DMS 273 (cell line): Measurements from ENCODE around the gene RAB3B.
A peak's percentile ranks its signal among the peaks of the same experiment; 100 is the strongest.

Experiments used
- DNase-seq: peaks from one replicate; lab custom pipeline; 2025; ENCODE audit not compliant: unreplicated experiment; lab: John Stamatoyannopoulos, UW

RAB3B gene

DNA sequence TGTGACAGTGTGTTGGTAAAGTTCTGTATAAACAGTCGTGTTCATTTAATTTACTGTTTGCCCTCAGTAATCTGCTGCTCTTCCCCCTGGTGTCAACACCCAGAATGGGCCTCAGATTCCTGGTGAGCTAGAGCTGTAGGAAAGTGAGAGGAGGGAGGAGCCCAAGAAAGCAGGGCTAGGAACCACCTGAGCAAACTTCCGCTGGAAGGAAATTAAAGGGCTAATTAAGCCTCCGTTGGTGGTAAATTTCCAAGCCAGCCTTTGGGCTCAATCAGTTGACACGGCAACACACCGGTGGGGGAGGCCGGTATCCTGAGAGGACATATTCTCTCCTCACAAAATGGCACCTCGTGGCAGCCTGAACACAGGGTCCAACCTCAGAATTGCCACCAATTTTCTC, 32.9 kb downstream of the RAB3B start:
- DNase-seq = peak; percentile 20

DNA sequence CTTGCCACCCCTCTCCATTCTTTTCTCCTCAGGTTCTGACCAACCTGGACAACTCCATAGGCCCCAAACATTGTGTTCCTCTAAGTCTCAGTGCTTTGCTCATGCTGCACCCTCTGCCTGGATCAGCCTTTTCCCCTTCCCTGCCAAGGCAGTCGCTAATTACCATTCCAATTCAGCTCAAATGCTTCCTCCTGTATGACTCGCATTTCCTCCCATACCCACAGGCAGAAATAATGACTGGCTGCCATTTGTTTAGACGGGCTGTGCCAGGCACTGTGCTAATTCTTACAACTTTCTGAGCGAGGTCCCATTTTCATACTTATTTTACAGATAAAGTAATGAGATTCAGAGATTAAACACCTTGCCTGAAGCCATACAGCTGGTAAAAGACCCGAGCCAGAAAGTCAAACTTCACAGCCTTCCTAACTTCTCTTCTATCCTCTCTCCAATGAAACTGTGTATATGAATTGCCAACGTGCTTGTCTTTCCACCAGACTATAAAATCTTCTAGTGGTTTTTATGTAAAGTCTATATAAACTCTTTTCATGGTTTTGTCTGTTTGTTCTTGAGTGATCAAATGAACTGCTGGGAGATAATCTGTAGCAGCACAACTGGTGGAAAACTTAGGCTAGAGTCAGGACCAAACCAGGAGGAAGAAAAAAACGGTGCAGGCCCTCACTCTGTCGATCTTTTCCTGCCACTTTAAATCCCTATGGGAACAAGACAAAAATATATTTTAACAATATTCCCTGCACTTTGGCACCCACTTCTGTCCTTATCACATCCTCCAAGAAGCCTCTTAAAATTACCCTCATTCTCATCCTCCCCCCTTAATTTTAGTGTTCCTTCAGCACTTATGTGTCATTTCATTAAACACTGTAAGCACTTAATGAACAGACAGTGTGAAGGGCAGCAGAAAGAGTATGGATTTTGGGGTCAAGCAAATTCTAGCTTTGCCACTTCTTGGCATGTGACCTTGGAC, 33.7 kb downstream of the RAB3B start:
- peak; percentile 19 for DNase-seq

DNA sequence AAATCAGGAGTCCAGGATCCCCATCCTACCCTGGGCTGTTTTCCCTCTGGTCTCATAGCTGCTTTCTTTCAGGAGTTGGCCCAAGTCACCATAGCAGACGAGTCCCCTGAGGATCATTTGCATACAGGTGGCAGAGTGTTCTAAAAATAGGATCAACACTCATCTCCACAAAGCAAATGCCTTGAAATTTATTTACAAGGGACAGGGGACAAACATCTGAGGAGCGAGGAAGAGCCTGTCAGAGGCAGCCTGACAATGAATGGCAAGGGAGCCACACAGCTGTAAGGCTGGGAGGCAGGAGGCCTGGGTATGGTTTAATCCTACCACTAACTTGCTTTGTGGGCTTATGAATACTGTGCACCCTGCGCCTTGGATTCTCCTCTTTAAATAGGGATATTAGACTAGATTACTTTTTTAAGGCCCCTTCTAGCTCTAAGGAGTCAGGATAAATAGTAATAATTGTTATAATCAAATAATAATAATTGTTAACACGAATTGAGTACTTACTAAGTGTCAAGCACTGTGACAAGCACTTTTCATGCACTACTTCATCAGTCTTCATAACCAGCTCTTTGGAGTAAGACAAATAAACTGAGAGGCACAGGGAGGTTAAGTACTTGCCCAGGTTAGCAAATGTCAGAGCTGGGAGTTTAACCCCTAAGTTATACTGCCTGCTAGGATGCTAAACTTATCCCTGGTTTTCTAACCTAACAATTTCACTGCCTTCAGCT, 34.5 kb downstream of the RAB3B start:
- DNase-seq = peak; percentile 19

DNA sequence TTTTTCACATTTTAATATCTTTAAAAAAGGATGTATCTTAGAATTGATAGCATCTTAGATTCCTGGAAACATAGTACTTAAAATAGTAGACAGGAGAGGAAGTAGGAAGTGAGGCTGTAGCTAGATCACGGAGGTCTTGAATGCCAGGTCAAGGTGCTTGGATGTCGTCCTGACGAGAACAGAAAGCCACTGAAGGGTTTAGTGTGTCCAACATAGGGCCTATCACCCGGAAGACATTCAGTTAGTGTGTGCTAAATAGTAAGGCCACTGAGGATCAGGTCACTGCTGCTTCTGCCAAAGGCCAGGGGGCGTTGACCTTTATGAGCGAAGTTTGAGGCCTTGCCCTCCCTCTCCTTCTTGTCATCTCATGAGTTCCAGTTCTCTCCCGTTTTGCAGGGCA, 35.7 kb downstream of the RAB3B start:
- no peak for DNase-seq

DNA sequence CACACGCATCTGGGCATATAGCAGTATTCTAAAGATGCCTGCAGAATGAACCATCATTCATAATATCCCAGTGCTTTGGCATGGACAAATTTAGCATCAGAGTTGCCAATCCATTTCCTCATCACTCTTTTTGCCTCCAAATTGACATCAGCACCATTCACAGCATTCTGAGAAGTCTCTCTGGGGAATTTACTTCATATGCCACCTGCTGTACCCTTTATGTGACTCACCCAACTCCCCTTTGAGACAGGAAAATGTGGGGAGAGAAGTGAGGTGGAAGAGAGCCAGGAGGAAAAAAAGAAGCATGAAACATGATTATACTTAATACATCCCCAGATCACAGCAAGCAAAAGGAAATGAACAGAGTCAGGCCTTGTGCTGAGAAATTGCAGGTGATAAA, 37.4 kb downstream of the RAB3B start:
- DNase-seq = no peak

DNA sequence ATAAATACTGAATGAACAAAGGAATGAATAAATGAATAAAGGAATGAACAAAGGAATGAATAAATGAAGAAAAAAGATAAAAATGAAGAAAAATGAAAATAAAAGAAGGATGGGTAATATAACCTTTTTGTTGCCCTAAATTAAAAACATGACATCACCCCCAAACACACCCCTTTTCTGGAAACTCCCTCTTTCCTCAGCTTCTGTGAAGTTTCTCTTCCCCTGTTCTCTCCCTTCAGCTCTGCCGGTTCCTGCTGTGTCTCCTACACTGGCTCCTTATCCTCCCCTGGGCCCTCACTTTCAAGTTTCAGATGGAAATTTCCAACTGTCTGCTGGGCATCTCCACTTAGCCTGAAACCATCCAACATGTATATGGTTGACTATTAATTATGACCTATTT, 37.9 kb downstream of the RAB3B start:
- DNase-seq = no peak

DNA sequence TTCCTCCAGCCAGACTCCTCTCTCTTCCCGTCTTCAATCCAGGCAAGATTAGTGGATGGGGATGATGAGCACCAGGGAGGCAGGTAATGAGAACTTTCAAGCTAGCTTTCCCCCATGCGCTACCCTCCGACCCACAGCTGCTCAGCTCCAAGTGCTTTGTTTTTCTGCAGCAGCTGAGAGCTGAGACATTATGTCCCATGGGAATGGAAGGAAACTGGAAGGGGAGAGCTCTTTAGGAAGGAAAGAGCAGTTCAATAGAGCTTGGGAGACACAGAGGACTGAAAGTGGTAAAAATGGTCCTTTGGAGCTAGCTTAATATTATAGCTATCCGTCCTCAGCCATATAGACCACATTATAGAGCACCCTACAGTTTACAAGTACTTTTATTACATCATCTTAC, 39.8 kb downstream of the RAB3B start:
- no peak for DNase-seq

DNA sequence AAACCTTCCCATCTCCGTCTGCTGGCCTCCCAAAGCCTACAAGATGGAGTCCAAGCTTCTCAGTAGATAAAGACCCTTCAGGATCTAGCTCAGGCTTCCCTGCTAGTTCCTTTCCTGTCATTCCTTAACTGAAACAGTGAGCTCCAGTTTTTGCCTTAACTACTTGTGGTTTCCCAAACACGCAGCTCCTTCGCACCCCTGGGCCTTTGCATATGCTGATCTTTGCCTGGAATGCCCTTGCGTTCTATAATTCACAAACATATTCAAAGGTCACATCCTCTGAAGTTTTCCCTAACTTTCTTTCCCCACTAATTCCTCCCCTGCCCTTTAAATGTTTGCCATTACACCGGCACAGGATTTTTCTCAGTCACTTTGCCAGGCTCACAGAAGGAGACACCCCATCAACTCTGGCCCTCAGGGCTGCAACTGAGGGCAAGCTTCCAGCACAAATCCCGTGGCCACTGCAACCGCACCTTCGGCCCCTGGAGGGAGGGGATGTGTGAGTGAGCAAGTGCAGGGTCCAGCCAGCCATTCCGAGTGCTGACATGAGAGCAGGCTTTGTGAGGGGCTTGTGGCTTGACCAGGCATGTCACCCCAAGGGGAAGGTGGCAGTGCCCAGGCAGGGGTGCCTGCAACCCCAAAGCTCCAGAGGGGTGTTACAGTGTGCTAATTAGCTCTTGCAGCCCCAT, 41.3 kb downstream of the RAB3B start:
- DNase-seq = no peak

DNA sequence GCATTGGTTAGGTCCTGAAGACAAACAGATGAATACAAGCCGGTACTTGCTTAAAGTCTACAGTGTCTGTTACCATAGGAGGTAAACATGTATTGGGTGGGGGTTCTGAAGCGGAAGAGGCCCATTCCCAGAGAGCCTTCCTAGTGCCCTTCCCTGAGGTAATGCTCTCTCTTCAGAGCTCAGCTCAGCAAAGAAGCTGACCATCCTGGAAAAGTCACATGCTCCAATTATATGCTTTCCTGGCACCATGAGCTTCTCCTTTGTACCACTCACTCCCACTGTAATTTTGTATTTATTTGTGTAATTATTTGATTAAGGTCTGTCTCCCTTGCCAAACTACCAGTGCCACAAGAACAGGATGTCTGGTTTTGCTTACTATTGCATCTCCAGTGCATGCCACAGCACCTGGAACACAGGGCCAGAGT, 42.0 kb downstream of the RAB3B start:
- DNase-seq = no peak

DNA sequence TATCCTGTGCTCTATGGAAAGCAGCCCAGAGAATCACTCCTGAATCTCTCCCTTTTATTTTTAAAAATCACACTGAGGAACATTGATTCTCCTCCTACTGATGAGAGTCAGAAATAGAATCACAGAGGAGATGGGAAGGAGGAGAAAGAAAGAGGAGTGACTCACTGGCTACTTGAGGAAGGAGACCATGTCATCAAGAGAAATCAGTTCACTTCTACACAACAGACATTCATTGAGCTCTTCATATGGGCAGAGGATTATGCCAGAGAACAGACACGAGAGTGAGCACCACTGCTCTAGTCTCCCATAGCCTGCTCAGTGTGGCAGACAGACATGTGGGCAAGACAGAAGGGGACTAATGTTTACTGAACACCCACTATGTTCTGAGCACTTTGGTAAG, 44.2 kb downstream of the RAB3B start:
- DNase-seq = no peak

DNA sequence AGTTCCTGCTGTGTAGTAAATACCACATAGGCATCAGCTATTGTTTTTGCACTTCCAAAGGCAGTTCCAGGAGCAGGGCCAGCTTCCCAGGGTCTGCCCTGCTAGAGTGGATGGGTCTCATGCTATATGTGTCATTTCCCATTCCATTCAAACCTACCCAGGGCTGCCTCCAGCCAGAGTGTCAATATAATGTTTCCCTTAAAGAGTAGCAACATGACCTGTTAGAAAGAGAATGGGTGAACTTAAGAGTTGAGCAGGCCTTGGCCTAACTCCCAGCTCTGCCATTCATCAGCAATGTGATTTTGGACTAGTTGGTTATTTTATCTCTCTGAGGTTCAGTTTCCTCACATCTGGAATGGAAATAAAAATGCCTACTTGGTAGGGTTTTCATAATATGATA, 44.9 kb downstream of the RAB3B start:
- DNase-seq = no peak

DNA sequence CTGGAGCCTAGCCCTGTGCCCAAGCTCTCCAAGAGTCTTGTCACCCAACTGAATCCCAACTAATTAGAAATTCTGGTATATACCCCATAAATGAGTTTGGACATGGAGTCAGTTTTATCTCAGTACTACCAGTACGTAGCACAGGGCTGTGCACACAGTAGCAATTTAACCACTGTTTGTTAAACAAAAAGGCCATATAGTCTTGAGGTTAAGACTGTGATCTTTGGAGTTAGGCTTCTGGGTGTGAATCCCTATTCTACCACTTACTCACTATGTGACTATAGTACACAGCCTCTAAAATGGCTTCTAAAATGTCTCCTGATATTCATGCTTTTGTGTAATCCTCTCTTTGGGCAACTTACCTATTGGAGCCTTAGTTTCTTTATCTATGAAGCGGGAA, 48.2 kb downstream of the RAB3B start:
- no peak for DNase-seq

DNA sequence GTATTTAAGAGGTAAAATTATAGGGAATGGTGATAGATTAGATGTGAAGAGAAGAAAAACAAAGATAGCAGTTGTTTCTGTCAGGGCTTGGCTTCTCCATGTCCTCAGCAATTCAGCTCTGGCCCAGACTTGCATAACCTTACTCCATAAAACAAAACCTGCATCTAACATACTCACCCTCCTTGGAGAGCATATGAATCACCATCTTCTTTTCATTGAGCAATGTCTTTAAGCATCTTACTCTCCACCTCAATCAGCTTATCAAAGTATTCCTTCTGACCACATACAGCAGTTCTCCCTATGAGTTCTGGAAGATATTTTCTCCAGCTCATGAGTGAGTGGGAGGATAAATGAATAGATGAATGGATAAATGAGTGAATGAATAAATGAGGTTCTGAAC, 49.0 kb downstream of the RAB3B start:
- DNase-seq = no peak

DNA sequence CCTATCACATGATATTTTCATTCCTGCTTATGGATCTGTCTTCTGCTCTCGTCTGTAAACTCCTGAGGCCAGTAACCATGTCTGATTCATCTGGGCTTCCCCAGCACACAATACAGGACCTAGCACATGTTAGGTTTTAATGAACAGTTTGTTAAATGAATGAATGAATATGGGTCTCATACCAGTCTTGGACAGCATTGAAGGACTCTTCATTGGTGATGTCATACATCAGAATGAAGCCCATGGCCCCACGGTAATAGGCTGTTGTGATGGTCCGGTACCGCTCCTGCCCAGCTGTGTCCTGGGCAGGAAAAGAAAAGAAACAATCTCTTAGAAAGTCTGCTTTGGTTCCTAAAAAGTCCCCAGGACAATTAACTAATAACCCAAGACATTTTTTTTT, 53.4 kb downstream of the RAB3B start:
- DNase-seq = no peak

DNA sequence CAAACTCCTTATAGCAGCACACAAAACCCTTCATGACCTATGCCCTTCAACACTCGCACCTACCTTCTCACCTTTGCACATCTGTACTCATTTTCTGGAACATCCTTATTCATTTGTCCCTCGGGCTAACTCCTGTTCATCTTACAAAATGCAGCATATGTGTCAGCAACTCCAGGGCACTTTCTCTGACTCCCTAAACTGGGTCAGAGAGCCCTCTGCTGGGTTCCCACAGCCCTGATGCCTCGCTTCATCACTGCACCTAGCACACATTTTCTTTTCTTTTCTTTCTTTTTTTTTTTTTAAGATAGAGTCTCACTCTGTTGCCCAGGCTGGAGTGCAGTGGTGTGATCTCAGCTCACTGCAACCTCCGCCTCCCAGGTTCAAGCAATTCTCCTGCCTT, 54.0 kb downstream of the RAB3B start:
- peak; percentile 14 for DNase-seq

DNA sequence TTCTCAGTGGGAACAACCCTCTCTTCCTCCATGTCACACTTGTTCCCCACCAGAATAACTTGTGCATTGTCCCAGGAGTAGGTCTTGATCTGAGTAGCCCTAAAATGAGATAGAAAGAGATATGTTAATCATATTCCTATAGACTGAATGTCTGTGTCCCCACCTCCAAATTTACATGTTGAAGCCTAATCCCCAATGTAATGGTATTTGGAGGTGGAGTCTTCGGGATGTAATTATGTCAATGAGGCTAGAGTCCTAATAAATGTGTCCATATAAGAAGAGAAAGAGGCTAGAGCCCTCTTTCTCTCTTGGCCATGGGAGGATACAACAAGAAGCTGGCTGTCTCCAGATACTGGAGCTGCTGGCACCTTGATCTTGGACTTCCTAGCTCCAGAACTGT, 57.2 kb downstream of the RAB3B start:
- DNase-seq = no peak

DNA sequence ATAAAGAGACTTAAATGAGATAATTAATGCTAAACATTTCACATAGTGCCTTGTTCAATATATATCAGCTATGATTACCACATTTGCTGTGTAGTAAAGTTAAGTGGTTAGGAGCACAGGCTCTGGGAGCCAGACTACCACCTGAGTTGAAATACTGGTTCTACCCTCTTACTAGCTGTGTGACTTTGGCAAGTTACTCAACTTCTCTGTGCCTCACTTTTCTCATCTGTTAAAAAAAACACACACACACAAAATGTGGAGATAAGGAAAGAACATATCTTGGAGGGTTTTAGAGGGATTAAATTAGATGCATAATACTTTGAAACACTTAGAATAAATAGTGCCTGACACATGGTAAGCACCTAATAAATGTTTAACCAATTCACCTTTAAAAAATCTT, 60.2 kb downstream of the RAB3B start:
- DNase-seq = no peak

DNA sequence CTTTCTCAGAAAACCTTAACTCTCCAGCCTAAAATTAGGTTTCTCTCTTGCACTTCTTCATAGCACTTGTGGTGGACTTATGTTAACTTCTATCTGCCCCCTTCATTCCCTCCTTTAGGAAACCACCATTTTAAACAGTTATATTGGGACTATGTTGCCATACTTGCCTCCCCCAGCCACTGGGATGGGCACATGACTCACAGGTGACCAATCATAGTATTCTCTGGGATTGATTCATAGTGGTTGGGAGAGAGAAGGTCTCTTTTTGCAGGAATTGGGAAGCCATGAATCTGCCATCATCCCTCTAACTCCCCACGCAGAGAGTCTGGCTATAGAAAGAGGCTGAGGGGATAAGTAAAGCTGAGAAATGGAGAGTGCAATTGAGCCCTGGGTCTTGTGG, 61.6 kb downstream of the RAB3B start:
- DNase-seq = no peak

DNA sequence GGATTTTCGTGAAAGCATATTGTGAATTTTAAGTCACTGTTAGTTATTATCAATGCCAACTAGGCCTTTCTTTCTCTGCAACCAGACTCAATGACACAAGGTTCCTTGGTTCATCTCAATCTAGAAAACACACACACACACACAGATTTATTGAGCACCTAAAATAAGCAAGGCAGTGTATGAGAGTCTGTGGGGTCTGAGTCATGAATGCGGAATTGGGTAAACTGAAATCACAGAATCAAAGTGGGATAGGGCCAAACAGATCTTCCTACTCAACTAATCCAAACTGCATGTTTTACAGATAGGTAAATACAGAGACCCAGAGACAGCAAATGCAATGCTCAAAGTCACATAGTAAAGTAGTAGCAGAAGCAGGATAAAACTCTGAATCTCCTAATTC, 63.5 kb downstream of the RAB3B start:
- DNase-seq = no peak

DNA sequence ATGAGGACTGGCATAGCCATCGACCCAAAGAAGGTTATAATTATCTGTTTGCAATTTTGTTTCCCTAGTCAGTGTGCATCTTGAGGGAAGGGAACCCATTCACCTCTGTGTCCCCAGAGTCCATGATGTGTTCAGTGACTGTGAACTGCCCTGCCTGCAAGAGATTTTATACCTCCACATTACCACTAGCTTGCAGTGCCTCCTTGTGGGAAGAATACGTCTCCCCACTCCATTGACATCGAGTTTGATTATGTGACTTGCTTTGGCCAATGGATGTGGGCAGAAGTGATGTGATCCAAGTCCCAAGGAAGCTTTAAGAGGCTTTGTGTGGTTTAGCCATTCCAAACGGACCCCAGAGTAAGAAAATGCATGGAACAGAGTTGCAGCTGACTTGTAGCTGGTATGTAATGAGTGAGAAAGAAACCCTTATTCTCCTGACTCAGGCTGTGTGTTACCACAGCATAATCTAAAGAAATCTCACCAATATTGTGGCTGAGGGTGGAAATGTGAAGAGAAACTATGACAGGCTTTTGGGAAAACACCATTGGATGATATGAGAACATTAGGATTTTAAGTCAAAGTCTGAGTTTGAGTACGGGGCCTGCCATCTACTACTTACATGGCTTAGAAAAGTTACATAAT, 64.2 kb downstream of the RAB3B start:
- peak; percentile 64 for DNase-seq

DNA sequence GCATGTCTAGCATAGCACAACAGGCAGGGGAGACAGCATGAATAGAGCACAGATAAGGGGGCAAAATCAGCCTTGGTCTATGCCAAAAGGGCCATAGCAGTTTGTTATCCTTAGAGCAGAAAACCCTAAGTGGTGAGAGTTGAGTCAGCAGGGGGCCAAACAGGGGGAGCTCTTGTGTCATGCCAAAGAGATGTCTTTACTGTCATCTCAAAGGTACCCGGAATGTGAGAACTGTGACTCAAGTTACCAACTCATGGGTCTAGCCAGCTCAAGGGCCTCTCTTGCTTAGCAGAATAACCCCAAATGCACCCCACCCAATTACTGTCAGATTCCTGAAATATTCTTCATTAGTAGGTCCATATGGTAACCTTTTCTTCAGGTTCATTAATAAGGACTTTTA, 66.0 kb downstream of the RAB3B start:
- DNase-seq = no peak
